GM18519 (cell line): ENCODE results near the gene TMEM108.

ENCODE experiments used
- ATAC-seq: cut with Tn5 transposase; IDR thresholded peaks from one replicate; pipeline ENCODE4 v1.9.1; 2021; ENCODE audit warnings: mild to moderate bottlenecking, moderate library complexity; ENCODE audit not compliant: unreplicated experiment, low FRiP score

TMEM108 gene

DNA sequence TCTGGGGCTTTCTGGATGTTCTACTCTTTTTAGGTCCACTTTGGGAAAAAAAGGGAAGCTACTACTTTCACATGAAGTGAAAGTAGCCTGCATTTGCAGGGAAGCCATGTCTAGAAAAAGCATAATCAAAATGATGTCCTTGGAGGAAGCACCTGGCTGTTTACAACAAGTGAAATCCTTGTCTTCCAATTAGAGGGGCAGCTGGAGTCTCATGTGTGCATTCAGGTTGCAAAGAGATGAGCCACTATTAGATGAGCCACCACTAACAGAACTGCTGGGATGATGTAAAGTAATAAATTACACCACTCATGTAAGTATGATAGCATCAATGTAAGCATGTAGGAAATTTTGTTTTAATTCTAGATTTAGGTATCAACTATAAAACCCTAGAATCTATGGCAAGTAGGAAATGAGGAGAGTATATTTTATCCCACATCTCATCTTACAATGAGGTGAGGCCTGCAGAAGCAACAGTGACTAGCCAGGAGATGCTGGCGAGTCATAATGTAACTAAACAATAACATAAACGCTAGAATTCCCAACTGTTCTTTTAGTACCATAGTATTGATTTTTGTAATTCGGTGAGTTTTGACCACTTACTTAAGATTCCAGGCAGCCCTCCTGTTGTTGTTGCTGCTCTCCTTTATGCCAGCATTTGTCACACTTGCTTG, 75.9 kb downstream of the TMEM108 start:
- no peak for ATAC-seq

DNA sequence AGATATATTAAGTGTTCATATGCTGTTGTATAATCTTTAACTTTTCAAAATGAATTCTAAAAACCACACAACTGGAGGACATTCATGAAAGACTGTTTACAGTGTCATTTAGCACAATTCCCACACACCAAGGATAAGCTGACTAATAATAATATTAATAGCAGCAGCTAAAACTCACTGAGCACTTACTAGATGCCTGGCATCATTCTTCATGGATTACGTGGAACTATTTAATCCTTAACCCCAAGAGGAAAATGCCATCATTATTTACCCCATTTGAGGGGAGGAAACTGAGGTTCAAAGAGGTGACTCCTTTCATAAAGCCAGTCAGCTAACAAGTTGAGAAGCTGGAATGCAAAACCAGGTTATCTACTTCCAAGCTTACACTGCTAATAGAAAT, 77.0 kb downstream of the TMEM108 start:
- no peak for ATAC-seq

DNA sequence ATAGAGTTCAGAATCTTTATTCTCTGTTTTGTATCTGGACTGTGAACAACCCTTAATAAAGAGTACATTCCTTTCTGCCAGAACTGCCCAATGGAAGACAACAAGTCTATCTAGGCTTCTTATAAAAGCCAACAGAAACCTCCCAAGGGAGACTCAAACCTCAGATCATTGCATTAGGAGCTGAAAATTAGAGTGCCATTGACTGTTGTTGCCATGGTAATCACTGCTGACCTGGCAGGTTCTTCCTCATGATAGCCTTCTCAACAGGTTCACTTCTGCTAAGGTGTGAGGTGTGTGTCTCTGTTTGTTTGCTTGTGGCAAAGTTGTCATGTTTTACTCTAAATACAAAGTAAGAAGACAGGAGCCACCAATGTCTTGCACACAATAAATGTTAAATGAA, 79.2 kb downstream of the TMEM108 start:
- no peak for ATAC-seq

DNA sequence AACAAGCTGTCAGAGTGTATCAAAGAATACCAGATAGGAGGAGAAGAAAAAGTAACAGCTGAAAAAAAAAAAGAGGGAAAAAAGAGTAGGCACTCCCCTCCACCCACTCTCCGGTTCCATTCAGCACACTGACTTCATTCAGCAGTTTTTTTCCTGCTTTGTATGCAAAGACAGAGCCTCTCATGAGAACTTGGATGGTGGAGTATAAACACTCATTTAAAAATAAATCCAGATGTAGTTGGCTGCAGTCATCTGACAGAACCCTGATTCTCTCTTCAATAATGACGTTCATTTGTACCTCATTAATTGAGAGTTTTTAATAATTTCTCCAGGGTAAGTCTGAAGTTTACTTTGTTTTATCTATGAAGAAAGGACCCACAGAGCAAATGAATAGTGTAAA, 81.0 kb downstream of the TMEM108 start:
- no peak for ATAC-seq

DNA sequence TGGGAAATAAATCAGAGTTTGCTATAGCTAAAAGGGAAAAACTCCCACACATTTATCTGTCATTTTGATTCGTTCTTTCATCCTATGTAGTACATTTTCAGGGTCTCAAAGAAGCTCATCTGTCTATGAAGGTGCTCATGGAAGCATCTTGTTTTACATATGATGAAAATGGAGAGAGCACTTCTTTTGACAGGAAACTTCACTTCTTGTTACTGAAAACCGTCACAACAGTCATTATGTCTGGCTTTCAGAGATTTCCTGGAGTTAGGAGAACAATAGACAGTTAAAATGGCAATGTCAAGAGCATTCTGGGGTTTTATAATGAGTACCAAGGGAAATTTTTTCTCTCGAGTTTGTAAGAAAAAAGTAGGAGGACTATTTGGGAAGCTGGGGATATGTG, 83.3 kb downstream of the TMEM108 start:
- ATAC-seq, result no peak

DNA sequence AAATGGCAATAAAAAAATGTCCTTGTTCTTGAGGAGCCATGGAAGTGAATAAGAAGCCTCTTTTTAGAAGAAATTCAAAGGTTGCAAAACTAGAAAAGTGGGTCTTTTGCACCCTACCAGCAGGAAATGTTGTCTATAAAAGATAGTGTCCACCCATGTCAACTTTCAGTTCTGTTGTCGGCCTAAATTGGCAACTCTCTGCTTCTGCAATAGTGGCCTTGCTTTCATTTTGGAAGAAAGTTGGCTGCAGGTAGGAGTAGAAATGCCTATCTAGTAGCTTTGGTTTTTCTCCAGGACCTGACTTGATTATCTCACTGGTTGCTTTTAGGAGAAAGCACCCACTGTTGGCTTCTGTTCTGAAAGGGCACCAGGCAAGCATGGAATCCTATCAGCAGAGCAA, 85.4 kb downstream of the TMEM108 start:
- ATAC-seq, result no peak

DNA sequence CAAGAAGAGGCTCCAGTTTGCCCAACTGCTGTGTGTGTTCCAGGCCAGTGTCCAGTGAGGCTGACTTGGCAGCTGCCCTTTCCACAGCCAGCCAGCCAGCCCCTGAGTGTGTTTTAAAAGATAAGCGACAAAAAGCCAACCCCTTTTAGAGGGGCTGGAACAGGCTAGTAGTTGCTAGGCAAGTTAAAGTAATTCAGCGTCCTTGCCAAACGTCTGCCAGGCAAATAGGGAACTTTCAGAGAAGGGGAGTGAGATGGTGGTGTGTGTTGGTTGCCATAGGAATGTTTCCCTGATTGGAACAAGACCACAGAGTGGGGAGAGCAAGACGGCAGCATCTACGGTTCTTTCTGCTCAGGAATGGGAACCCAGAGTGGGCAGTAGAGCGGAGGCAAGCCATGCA, 86.3 kb downstream of the TMEM108 start:
- no peak for ATAC-seq

DNA sequence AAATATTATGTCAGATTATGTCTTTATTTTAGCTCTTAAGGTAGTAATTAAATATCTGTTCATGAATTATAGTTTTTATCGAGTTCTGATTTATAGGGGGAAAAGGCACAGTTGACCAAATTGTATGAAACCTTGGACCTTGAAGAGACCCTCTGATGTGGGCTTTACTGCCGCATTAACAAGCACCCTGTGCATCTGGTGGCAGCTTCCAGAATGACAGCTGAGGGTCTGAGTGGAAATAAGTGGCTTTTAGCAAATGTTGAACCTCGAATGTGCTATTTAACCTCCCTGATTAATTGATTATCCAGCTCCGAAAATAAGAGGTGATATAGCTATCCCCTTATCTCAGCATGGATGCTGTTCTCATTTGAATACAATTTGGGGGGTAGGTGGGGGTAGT, 87.0 kb downstream of the TMEM108 start:
- no peak for ATAC-seq

DNA sequence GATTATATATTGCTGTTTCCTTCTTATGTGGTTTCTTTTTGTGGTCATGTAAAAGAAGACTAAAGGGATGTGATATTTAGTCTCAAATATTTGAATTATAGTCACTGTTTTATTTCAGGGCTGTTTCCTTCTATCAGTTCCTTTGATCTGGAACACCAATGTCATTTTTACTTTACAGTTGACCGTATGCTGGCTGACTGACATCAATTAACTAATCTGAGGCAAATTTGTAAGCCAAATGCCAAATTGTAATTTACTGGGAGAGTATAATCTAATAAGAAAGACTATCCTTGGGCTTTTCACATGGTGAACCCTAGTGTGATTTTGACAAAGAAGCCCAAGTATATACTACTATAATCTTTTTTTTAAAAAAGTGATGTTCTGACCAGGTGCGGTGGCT, 87.6 kb downstream of the TMEM108 start:
- no peak for ATAC-seq

DNA sequence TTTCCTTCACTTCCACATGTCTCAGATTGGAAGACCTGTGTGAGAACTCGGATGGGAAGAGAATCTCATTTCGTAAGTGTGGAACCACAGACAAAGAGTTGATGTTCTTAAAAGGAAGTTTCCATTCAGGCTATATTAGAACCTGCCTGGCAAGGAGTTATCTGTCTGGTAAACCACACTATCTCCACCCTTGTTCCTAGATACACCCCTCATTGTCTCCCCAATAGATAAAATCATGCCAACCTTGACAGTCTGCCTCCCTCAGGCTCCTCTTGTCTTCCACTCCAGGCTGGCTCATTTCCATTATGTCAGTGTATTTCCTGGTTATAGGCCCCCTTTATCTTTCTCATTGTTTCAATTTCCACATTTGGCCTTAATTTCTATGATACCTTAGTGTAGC, 89.2 kb downstream of the TMEM108 start:
- no peak for ATAC-seq

DNA sequence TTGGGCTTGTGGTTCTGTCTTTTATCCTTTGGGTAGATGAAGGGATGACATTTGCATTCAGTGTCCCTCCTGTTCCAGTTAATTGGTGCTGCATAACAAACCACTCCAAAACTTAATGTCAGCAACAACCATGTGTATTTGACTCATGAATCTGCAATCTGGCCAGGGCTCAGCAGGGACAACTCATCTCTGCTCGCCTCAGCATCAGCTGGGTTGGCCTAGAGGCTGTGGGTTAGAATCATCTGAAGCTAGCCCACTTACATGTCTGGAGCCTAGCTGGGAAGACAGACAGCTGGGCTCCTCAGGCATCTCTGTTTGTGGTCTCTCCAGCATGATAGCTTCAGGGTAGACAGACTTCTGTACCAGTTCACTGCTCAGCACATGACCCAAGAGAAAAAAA, 92.0 kb downstream of the TMEM108 start:
- ATAC-seq, result no peak

DNA sequence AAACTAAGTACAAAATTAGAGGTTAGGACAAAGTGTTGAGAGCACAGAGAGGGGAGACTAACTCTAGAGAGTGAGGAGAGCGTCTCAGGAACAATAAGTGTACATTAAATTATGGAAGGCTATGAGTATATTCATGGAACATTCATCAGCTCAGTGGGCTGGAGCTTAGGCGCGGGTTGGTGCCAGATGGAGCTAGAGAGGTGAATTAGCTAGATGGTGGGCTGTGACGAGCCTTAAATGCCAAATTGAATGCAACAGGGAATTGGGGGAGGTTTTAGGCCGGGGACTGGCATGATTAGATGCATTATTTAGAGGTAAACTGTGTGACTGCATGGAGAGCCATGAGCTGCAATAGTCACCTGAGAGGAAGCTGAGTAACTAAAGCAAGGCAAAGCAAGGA, 97.1 kb downstream of the TMEM108 start:
- ATAC-seq, result no peak

DNA sequence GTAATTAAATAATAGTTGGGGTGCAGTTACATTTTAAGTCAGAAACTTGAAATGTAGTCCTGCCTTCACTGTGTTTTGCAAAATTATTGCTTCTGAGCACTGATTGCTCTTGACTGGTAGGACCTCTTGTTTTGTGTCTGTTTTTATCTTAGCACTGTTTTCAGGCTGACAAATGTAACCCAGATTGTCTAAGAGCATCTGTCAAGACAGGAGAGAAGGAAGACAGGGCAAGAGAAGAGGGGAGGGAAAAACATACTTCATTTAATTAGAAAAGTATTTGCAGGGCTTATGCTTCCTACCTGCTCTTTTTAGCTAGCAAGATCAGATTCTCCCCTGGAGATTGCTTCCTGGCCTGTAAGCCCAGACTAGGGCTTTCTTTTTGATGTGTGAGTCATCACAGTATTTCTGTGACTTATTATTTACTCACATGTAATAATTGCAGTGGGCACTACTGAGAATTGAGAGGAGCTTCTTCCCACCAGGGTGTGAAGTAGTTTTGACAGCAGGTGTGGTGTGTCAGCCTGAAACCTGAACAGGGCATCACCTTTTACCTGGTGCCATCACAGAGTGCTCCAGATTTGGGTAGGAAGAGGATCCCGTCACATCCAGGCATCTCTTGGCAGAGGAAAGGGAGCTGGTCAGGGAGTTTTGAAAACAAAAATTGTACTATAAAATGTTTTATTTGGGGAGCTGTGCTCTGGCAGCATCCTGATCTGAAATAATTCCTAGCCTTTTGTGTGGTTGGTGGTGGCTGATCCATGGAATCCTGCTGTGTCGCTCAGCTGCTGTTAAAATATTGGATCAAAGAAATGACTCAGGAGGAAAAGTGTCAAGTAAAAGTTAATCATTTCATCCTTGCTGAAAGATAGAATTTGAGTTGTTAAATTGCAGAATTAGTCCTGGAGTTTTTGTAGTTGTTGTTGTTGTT, 98.2 kb downstream of the TMEM108 start:
- peak; percentile 54 for ATAC-seq

DNA sequence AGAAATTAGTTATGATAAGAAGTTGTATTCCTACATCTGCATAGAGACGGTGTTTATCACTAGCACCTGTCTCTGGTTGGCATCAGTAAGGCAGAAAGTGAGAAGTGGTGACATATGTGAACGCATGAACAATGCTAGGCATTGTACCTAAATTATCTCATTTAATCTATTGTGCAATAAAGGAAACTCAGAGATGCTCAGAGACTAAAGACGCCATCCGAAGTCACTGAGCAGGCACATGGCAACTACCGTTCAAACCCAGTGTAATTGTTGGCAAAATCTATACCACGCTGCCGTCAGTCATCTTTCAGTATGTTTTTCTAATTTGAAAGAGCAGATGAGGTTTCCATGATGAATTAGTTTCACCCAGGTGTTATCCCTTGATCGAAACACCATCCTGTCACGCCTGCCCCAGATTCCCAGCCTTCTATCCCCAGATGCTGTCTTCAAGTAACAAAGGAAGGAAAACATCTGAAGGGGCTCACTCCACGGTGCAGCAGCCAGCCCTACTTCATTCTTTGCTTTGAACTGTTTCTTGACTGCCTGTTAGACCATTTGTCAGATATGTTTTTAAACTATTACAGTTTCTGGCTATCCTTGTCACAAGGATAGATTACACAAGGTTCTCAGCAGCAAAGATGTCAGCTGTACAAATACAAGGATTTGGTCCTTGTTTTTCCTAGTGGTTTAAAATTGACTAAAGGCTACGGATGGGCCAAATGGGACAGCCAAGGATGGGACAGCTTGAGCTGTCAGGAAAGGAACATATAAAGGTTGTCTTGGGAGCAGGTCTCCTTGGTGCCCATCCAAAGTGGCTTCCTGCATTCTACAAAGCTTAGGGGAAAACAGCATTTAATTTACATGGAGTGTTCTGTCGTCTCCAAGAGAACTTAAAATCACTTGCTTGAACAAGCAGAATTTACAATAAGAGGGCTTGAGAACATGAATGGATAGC, 99.1 kb downstream of the TMEM108 start:
- no peak for ATAC-seq

DNA sequence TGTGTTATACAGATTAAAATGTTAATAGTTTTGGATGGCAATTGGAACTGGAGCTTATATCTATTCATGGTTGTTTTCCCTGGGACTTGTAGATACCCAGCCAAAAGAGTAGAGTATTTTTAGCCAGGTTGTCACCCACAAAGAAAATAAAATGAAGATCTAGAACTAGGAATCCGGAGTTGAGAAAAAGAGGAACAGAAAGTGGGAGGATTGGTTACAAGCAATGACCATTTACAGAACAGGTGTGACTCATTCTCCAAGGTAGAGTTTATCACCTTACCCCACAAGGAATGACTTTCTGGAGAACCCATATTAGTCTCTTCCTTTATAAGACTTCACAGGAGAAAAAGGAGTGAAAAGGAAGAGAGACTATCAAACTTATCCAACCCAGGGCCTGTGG, 99.8 kb downstream of the TMEM108 start:
- peak; percentile 86 for ATAC-seq

DNA sequence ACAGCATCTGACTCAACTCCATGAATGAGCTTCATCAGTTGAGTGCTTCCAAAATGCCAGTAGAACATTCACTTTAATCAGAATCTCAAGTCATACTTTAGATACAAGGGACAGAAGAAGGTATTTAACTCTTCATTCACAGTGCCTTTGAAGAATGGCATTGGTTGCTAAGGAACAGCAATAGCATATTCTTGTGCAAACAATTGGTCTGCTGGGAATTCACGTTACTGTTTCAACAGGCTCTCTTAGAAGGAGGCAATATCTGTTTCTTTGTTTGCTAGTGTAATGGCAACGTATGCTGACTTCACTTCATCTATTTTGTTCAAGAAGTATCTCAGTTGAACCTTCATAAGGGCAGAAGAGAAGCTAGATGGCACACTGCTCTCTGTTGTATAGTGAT, 113.9 kb downstream of the TMEM108 start:
- ATAC-seq, result no peak

DNA sequence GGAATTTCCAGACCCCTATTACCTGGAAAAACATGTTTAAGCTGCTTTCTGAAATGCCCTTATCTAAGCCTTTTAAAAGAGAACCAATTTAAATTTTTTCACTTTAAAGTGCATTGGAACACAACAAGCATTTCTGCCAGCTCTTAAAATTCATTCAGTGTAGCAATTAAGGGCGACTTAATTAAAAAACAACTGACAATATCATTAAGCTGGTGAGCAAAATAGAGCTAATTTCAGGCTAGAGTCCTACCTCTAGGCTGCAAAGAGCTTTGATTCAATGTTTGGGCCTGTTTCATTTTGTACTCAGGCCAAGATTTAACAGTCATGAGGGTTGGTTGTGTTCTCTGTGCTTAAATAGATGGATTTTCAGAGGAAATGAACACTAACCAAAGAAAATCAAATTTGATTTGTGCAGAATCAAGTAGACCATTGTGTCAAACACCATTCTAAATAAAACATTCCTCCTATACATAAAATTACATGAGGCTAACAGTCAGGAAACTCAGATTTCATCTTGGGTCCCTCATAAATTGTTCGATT, 114.6 kb downstream of the TMEM108 start:
- no peak for ATAC-seq

DNA sequence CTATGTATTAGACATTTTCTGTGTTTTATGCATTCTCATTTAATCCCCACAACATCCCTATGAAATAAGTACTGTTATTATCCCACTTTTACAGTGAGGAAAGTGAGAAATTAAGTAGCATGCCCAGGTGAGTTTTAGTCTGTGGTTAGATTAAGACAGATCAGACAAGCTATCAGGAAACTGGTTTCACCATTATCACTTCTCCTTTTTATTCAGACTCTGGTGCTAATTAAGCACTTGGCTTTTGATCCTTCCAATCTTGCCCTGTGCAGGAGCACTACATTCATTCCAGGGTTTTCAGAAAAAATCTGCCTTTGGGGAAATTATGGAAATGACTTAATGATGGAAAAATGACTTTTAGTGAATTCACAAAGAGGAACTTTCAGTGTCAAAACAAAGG, 115.2 kb downstream of the TMEM108 start:
- ATAC-seq, result no peak

DNA sequence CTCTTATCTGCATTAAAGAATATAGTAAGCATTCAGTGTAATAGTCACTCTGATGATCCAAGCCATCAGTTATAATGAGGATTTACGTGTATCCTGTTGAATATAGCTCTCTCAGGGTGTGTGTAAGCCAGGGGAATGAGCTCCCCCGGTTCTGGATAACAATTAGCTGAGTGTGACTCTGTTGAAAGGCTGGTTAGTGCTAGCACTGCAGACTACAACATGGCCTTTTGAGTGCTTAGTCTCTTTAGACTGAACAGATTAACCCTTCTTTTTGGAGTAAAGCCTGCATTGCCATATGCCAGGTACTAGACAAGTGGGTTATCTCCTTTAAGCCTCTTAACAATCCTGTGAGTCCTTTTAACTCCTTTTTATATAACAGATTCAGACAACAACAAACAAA, 119.5 kb downstream of the TMEM108 start:
- ATAC-seq, result no peak

DNA sequence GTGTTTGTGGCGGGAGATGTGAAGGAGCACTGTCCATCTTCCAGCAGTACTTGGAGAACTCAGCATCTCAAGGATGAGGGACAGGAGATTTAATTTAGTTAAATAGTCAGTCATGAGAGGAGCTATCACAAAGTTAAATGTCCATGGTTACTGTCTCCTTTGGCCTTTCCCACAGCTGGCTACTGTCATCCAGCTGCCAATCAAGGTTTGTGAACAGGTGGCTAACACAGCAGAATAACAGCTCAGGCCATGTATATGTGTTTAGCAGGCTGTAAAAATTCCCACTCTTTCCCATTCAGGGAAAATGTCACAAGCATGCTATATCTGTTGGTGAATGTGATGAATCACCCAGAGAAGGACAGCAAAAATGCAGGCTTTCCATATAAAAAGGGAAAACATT, 120.5 kb downstream of the TMEM108 start:
- ATAC-seq, result no peak
